Activated CD8-positive, alpha-beta memory T cell treated with anti-CD3 and anti-CD28 coated beads for 4 hours (primary cell): ENCODE data around the gene TRIM63.

Experiments used
- DNase-seq, 2 donors: peaks; one replicate each; pipeline ENCODE4 v3.0.0-alpha.2; 2020; ENCODE audit warnings: low read depth in 2 of 2

The TRIM63 gene

GRCh38 chr1:26034504-26035202 lies 32.8 kb downstream of the TRIM63 start:
- no peak for DNase-seq

DNA sequence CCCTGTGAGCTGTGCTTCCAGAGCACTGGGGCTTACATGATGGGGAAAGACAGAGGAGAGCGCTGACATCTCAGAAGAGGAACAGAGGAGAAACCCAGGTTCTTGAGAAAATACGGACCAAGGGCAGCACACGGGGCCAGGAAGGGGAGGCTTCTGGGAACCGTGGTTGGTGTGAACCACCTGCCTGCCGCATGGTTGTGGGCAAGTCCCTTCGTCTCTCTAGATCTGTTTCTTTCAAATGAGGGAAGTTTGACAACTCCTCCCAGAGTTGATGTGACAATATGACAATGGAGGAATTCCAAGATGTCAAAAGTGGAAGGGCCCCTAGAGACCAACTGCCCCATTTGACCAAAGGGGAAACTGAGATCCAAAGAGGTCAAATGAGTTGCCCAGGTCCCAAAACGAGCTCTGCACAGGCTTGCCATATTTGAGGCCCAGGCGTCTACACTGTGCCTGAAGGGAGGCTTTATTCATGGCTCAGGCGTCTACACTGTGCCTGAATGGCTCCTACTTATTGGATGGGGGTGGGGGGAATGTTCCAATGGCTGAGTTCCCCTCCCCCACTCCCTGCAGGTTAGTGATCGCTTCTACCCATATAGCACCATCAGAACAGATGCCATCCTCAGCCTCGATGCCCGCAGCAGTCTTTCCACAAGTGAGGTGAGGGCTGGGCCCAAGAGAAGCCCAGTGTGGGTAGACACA lies 34.6 kb downstream of the TRIM63 start:
- DNase-seq, result no peak

GRCh38 chr1:26031611-26032220 lies 35.7 kb downstream of the TRIM63 start:
- no peak for DNase-seq

DNA sequence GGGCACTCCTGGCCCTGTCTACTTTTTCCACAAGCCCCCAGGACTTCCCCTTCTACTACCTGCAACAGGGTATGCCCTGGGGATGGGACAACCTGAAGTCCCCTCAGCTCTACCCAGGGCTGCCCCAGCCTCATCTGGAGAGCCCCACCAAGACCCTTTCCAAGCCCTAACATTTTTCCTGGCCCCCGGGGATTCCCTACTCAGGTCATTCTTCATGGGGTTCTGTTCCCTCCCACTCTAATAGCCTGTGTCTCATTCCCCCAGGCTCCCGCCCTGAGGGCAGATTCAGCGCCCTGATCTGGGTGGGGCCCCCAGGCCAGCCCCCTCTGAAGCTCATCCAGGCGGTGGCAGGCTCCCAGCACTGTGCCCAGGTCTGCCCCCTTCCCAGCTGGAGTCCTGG lies 36.2 kb downstream of the TRIM63 start:
- DNase-seq, result no peak

DNA sequence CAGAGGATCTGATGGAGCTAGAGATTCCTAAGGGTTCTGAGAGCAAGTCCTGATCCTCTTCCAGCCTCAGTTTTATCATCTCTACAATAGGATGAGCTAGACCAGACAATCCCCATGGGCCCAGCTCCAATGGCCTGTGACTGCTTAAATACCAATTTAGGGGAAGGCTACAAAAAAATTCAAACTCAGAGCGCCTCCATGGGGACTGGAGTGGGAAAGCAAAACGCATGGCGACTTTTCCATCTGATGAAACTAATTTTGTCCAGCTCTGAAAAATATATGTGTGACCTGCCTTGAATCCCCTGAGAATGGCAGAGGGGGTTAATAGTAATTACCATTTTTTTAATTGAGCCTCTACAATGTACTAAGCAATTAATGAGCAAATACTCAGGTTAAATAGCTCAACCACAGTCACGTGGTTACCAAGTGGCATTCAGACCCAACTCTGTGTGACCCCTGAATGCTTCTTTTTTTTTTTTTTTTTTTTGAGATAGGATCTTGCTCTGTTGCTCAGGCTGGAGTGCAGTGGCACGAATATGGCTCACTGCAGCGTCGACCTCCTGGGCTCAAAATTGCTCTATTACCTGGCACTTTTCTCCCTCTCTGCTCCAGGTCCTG lies 37.5 kb downstream of the TRIM63 start:
- no peak for DNase-seq

DNA sequence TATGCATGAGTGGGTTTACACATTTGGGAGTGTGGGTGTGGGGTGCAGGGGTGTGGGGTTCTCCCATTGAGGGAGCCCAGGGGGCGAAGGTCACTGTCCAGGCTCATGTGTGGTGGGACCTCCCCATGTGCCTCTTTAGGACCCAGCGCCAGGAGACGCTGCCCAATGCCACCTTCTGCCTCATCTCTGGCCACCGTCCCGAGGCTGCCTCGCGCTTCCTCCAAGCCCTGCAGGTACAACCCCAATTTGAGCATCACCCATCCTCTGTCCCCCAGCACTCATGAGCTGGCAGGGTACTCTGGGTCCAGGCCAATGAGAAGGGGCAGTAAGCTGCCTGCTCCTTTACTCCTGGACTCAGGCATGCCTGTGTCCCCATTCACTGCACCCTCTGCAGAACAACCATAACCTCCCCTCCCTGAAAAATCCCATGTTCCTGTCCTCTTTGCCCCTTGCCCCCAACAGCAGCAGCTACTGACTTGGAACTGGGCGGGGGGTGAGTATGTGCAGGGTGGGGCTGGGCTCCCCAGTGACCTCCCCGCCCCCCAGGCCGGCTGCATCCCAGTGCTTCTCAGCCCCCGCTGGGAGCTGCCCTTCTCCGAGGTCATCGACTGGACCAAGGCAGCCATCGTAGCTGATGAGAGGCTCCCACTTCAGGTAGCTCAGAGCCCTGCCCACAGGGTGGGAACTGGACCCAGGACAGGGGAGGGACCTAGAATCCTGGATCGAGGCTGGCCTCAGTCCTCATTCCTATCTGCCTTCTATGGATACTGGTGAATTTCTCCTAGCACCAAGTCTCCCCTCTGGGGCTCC lies 38.2 kb downstream of the TRIM63 start:
- DNase-seq, result no peak

GRCh38 chr1:26028490-26028980 lies 38.9 kb downstream of the TRIM63 start:
- no peak for DNase-seq

DNA sequence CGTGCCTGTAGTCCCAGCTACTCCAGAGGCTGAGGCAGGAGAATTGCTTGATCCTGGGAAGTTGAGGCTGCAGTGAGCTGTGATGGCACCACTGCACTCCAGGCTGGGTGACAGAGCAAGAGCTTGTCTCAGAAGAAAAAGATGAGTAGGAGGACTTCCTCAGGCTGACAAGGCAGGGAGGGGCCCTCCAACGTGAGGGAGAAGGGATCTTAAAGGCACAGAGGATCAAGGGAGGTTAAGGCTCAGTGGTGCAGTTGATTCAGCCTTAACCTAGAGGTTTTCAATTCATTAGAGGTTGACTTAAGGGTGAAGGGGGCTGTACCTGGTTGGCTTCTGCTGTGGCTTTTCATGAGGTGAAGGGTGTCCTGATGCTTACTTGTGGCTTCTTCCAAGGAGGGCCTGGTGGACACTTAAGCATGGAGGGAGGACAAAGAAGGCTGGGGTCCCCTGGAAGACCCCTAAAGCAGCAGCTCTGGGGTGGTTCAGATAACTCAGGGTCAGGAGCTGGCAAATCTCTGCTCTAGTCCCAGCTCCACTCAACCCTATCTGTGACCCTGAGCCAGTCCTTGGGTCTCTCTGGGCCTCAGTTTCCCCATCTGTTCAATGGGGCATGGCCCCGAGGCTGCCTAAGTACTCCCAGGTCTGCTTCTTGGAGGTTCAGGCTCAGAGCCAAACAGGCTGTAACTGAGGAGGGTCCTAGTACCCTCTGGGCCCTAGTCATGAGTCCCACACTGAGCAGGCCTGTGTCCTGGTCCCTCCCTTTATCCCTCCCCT lies 39.5 kb downstream of the TRIM63 start:
- no peak for DNase-seq

- no peak for DNase-seq
These were observed 41.9 kb downstream of the TRIM63 start for GRCh38 chr1:26025517-26025916.

DNA sequence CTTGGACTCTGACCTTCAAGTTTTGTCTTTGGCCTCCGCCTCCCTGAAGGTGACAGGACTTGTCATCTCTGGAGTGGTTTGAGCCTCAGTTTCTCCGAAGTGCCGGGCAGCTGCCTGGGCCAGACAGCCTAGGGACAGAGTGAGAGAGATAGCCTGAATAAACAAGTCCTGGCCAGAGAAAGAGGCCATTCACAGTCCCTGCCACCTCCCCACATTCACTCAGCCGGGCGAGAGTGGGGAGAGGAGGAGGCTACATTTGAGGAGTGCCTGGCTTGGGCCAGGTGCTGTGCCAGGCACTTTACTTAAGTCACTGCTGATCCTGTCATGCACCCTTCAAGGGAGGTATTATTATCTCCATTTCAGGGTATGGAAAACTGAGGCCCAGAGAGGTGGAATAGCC lies 42.4 kb downstream of the TRIM63 start:
- no peak for DNase-seq

- DNase-seq, result no peak
These were observed 43.6 kb downstream of the TRIM63 start for GRCh38 chr1:26023826-26024225.

GRCh38 chr1:26023009-26023408 lies 44.4 kb downstream of the TRIM63 start:
- no peak for DNase-seq

DNA sequence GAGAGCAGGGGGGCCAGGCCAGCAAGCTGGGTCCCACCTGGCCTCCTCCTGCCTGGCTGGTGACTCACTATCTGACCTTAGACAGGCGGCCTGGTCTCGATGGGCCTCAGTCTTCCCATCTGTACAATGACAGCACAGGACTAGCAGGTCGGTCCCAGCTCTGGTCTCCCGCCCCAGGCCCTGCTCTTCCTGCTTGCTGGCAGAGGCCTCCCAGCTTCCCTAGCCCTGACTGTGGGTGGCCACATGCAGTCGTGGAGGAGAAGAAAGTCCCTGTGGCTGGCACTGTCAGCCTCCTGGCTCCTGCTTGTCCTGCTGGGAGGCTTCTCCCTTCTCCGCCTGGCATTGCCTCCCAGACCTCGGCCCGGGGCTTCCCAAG lies 45.0 kb downstream of the TRIM63 start:
- DNase-seq, result no peak

GRCh38 chr1:26021647-26022403 lies 45.6 kb downstream of the TRIM63 start, which contains the start of gene EXTL1:
TSS of gene EXTL1 (plus strand) at chr1:26021775. CDS start at chr1:26022647, 872 bp downstream.
- no peak for DNase-seq

GRCh38 chr1:26020941-26021646 lies 46.3 kb downstream of the TRIM63 start:
- DNase-seq, result no peak

DNA sequence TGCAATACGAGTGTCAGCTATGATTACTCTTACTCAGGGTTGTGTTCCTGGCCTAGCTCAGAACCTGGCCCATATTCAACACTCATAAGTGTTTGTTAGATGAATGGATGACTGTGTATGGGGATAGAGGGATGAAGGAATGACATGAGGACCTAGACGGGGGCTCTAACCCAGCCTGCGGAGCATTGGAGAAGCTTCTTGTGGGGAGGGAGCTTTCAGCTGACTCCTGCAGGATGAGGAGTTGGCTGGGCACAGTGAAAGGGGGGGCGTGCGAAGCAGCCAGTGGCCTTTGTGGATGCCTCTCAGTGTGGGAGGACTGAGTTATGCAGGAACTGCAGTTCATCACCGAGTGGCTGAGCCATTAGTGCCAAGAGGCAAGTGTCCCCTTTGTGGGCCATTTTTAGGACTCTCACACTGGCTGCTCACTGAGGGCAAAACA lies 47.1 kb downstream of the TRIM63 start:
- DNase-seq, result no peak

DNA sequence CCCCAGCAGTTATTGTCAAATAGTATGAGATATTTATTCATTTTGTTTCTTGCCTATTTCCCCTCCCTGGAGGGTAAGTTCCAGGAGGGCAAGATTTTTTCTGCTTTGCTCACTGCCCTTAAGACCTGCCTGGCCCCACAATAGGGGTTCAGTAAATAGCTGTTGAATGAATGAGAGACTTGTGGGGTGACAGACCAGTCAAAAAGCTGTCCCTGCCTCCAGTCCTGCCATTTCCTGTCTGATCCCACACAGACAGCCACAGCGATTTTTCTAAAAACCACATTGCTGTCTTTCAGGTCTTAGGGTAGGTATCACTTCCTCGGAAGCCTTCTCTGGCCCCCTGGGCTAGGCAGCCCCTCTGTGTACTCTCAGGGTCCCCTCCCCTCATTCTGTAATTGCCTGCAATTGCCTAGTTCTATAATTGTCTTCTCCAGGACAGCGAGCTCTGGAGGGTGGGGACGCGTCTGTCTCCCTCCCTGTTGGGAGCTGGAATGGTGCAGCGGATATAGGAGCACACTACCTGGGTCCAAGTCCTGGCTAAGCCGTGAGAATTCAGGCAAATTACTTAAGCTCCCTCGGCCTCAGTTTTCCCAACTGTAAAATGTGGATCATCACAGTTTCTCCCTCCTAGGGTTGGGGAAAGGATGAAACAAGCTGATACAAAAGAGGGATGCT lies 47.7 kb downstream of the TRIM63 start:
- no peak for DNase-seq

DNA sequence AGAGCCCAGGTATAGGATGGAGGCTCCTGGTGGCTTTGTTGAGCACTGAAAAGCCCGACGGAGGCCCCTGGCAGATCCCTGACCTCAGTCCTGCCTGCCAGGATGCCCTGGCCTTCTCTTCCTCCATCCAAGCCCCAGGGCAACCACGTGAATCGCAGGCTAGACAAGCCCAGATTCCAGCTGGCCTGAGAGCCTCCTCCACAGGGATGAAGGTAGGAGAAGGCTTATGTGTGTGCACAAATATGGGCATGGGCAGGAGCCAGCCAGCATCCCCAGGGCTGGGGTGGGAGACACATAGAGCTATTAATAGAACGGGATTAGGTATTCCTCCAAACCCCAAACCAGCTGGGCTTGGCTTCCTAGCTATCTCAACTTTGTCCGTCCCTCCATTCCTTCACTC lies 49.8 kb downstream of the TRIM63 start:
- DNase-seq, result no peak
